ENCODE results near the gene GPR148. TPM values are rescaled to one million over a fixed set of nuclear protein-coding genes. Genes with fewer than 3 reads are reported as not detected.

The GPR148 gene
- total RNA-seq, 5 donors from 2014 or later (not counting 1 experiment from before 2014, with no cell fraction given) = not detected

DNA sequence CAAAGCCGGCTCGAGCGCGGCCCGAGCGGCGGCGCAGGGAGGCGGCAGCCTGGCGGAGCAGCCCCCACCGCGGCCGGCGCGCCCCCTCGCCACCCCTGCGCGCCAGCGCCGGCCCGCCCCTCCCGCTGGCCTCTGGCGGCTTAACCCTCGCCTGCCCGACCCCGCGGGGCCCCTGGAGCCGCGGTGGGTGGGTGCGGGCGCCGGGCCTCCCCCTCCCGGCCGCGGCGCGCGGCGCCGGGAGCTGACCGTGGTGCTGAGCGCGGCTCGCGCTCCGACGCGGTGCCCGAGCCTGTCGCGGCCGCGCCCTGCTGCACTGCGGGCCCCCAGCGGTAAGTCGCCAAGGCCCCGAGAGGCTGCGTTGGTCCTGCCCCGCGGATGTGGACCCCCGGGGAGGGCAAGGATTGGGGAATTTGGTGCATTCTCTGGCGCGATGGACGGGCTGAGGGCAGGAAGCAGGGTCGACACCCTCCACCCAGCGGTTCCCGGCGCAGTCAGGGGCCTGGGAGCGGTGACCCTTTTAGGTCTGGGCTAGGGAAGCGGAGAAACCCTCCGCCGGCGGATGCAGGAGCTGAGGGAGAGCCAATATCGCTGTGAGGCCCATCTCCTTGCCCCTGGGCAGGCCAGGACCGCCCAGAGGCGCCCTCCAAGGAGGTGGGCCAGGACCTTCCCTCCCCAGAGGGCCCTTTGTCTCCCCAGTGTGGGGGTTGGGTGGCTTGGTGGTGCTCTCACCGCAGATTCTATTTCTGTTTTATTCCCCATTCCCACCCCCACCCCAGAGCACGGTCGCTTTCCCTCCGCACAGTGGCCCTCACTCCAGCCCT, 27.4 kb downstream of the GPR148 start:
- no peaks in the 10 kb centered on the region for H3K9me3 ChIP-seq
- H3K27ac ChIP-seq (ENCODE audit: low read length) = no peak overlapping the region
- 6% methylated on average over 73 of the region's 80 CpGs for WGBS (ENCODE audit: insufficient coverage)
- no peak overlapping the region for H3K4me3 ChIP-seq (ENCODE audit: control insufficient read depth in 1 of 2, extremely low read depth in 1 of 2, low read length in 1 of 2)
- ChIA-PET POLR2A (no interaction called here), CTCF (no interaction called here)
- peaks cover 0 to 55% of the 10 kb centered on the region in 2 experiments for H3K27me3 ChIP-seq (replicated peaks in 1 of 2; ENCODE audit: control insufficient read depth in 2 of 2, extremely low read depth in 1 of 2, insufficient read depth in 2 of 2, low read length in 1 of 2)
- Mint-ChIP-seq H3K36me3 (no peaks in the 10 kb centered on the region), H3K27me3 (peaks cover 48 to 61% of the 10 kb centered on the region in 2 donors), H3K4me1 (peaks cover 0 to 16% (median 9%) of the 10 kb centered on the region in 3 donors), H3K4me3 (peak overlapping the region; percentile 9 to 71 (median 61)), H3K9me3 (no peaks in the 10 kb centered on the region), H3K27ac (no peak overlapping the region)
- peaks cover 0 to 9% of the 10 kb centered on the region in 2 experiments for H3K4me1 ChIP-seq (ENCODE audit: control insufficient read depth in 1 of 2, extremely low read depth in 1 of 2, insufficient read depth in 2 of 2, low read length in 2 of 2)
- DNase-seq (peak in 7 of 35 experiments; percentile 7 to 35 (median 13)), ATAC-seq (replicated peaks in 1 of 4) (peak; percentile 52 to 73 (median 64))
- H3K36me3 ChIP-seq (ENCODE audit: control insufficient read depth in 2 of 2, extremely low read depth in 1 of 2, insufficient read depth in 1 of 2, low read length in 1 of 2) = no peaks in the 10 kb centered on the region

DNA sequence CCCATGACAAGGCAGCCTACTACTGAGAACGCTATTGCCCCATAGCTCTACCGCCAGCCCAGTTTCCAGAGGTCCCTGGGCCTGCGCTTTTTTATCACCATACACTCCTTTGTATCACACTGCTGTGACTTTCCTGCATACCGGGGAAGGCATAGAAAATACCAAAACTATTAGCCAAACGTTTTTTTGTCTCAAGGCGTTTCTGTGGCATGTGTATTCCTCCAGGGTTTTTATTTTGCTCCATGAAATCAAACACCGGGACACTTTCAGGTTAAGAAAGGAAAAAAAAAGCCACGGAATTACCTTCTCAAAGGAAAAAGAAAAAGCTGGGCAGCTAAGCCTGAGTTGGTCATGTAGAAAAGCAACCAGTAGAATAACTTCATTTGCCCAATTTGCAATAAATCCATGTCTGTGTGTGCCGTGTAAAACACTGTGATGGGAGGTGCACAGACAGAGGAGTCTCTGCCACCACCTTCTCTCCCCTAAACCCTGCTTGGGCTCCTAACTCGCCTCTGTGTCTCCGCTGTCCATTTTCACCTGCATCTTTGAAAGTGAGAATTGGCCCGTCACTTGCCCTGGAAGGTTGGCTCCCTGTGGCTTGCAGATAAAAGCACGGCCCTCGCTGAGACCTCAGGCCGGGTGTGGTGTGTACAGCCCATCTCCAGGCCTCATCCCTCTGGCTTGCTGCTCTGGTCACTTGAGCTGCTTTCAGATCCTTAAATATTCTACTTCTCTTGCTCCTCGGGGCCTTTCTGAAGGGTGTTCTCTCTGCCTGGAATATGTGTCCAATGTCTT, 28.2 kb downstream of the GPR148 start:
- peaks cover 0 to 16% (median 9%) of the 10 kb centered on the region in 3 donors for H3K4me1 Mint-ChIP-seq
- no peaks in the 10 kb centered on the region for H3K9me3 Mint-ChIP-seq
- H3K27ac Mint-ChIP-seq = no peak overlapping the region
- DNase-seq (no peak), ATAC-seq (replicated peaks in 1 of 4) (no peak)
- H3K27me3 Mint-ChIP-seq = peaks cover 53 to 68% of the 10 kb centered on the region in 2 donors
- Histone ChIP-seq H3K4me3 (ENCODE audit: control insufficient read depth in 1 of 2, extremely low read depth in 1 of 2, low read length in 1 of 2) (no peak overlapping the region), H3K4me1 (ENCODE audit: control insufficient read depth in 1 of 2, extremely low read depth in 1 of 2, insufficient read depth in 2 of 2, low read length in 2 of 2) (peaks cover 0 to 9% of the 10 kb centered on the region in 2 experiments), H3K9me3 (no peaks in the 10 kb centered on the region), H3K27me3 (replicated peaks in 1 of 2; ENCODE audit: control insufficient read depth in 2 of 2, extremely low read depth in 1 of 2, insufficient read depth in 2 of 2, low read length in 1 of 2) (peaks cover 0 to 61% of the 10 kb centered on the region in 2 experiments), H3K27ac (ENCODE audit: low read length) (no peak overlapping the region), H3K36me3 (ENCODE audit: control insufficient read depth in 2 of 2, extremely low read depth in 1 of 2, insufficient read depth in 1 of 2, low read length in 1 of 2) (no peaks in the 10 kb centered on the region)
- H3K4me3 Mint-ChIP-seq = peak overlapping the region in 2 of 3 donors; percentile 61 to 71
- no peaks in the 10 kb centered on the region for H3K36me3 Mint-ChIP-seq
- ChIA-PET CTCF (no interaction called here), POLR2A (no interaction called here)
- 42% methylated on average over 7 of the region's 16 CpGs for WGBS (ENCODE audit: insufficient coverage)

DNA sequence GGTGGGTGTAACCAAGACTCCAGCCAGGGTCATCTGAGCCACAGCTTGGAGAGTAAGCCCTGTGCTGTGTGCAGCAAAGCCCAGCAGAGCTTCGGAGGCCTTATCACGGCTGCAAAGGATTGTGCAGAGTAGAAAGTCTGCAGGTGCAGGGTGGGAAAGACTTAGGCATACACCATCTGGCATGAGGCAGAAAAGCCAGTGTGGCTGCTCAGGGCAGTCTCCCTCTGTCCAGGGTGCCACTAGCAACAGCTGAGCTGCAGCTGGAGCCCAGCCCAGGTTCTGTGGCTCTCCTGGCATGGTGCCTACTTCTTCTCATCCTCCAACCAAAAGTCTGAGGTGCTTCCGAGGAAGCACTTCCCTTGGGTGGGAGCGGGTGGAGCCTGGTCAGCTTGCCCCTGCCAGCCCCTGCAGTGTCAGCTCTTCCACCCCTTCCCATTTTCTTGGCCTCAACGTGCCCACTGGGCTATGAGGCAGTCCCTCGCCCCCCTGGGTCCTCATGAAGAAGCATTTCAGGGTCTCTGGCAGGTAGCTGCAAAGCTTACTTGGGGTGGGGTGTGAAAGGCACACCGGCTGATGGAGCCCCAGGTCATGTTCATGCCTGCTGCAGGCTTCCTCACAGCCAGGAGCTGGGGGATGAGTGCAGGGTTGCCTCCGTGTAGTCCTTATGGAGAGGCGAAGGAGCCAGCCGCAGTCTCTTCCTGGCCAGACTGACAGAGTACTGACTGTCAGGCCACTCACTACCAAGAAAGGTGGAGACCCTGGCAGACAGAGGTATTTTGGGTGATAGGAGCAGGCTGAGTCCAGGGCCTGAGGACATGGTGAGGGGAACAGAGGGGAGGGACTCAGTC, 31.3 kb downstream of the GPR148 start:
- DNase-seq (no peak), ATAC-seq (replicated peaks in 1 of 4) (no peak)
- Mint-ChIP-seq H3K4me1 (peaks cover 0 to 11% (median 9%) of the 10 kb centered on the region in 3 donors), H3K4me3 (no peak overlapping the region), H3K9me3 (no peaks in the 10 kb centered on the region), H3K27me3 (peaks cover 35 to 51% of the 10 kb centered on the region in 2 donors), H3K27ac (no peak overlapping the region), H3K36me3 (no peaks in the 10 kb centered on the region)
- Histone ChIP-seq H3K4me1 (ENCODE audit: control insufficient read depth in 1 of 2, extremely low read depth in 1 of 2, insufficient read depth in 2 of 2, low read length in 2 of 2) (peaks cover 0 to 9% of the 10 kb centered on the region in 2 experiments), H3K36me3 (ENCODE audit: control insufficient read depth in 2 of 2, extremely low read depth in 1 of 2, insufficient read depth in 1 of 2, low read length in 1 of 2) (no peaks in the 10 kb centered on the region), H3K9me3 (no peaks in the 10 kb centered on the region), H3K27me3 (replicated peaks in 1 of 2; ENCODE audit: control insufficient read depth in 2 of 2, extremely low read depth in 1 of 2, insufficient read depth in 2 of 2, low read length in 1 of 2) (peaks cover 0 to 75% of the 10 kb centered on the region in 2 experiments), H3K27ac (ENCODE audit: low read length) (no peak overlapping the region), H3K4me3 (ENCODE audit: control insufficient read depth in 1 of 2, extremely low read depth in 1 of 2, low read length in 1 of 2) (no peak overlapping the region)
- ChIA-PET CTCF (no interaction called here), POLR2A (no interaction called here)
- 70% methylated on average over 6 of the region's 10 CpGs for WGBS (ENCODE audit: insufficient coverage)

DNA sequence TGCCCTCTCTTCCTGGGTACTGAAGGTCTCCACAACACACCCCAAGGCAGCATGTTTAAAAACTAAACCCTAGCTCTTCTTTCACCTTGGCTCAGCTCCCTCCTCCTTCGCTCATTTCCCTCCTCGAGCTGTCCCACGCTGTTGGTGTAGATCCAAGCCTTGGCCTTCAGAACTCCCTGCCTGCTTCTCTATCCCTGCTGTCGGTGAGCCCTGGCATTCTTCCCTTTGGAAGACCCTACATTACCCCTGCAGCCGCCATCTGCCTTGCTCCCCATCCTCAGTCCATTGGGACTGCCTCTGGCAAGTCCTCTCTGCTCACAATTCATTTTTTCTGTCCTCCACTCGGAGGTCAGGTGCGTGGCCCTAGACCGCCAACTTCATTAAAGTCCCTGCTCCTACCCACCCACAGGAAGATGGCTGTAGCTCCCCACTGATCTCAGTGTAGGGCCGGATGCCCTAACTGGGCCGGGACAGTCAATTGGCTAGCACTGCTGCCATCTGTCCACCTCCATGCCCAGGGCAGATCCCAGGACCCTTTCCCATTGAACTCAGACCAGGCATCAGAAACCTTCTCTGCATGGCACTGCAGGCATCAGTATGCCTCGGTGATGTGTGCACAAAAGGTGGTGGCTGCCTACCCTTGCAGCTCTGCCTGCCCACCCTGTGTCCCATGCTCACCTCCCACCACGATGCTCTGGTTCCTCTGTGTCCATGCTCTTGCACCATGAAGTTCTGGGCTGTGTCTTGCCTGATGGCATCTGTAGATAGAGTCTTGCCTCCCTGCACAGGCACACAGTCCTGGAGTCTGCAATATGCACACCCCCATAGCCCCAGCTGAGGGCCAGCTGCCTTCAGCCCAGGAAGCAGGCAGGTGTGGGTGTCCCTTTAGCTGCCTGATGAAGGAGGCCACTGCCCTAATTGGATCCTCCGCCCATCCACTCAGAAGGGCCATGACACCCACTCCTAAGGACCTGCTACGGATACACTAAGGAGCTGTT, 32.2 kb downstream of the GPR148 start:
- Mint-ChIP-seq H3K36me3 (no peaks in the 10 kb centered on the region), H3K27me3 (peaks cover 34 to 45% of the 10 kb centered on the region in 2 donors), H3K4me1 (peaks cover 0 to 8% (median 3%) of the 10 kb centered on the region in 3 donors), H3K9me3 (no peaks in the 10 kb centered on the region), H3K4me3 (no peak overlapping the region), H3K27ac (no peak overlapping the region)
- 78% methylated on average over 12 of the region's 14 CpGs for WGBS (ENCODE audit: insufficient coverage)
- Histone ChIP-seq H3K27me3 (replicated peaks in 1 of 2; ENCODE audit: control insufficient read depth in 2 of 2, extremely low read depth in 1 of 2, insufficient read depth in 2 of 2, low read length in 1 of 2) (peaks cover 0 to 67% of the 10 kb centered on the region in 2 experiments), H3K36me3 (ENCODE audit: control insufficient read depth in 2 of 2, extremely low read depth in 1 of 2, insufficient read depth in 1 of 2, low read length in 1 of 2) (no peaks in the 10 kb centered on the region), H3K4me1 (ENCODE audit: control insufficient read depth in 1 of 2, extremely low read depth in 1 of 2, insufficient read depth in 2 of 2, low read length in 2 of 2) (peaks cover 0 to 3% of the 10 kb centered on the region in 2 experiments), H3K9me3 (no peaks in the 10 kb centered on the region), H3K27ac (ENCODE audit: low read length) (no peak overlapping the region), H3K4me3 (ENCODE audit: control insufficient read depth in 1 of 2, extremely low read depth in 1 of 2, low read length in 1 of 2) (no peak overlapping the region)
- ATAC-seq (replicated peaks in 1 of 4) (no peak), DNase-seq (no peak)
- ChIA-PET POLR2A (no interaction called here), CTCF (no interaction called here)

DNA sequence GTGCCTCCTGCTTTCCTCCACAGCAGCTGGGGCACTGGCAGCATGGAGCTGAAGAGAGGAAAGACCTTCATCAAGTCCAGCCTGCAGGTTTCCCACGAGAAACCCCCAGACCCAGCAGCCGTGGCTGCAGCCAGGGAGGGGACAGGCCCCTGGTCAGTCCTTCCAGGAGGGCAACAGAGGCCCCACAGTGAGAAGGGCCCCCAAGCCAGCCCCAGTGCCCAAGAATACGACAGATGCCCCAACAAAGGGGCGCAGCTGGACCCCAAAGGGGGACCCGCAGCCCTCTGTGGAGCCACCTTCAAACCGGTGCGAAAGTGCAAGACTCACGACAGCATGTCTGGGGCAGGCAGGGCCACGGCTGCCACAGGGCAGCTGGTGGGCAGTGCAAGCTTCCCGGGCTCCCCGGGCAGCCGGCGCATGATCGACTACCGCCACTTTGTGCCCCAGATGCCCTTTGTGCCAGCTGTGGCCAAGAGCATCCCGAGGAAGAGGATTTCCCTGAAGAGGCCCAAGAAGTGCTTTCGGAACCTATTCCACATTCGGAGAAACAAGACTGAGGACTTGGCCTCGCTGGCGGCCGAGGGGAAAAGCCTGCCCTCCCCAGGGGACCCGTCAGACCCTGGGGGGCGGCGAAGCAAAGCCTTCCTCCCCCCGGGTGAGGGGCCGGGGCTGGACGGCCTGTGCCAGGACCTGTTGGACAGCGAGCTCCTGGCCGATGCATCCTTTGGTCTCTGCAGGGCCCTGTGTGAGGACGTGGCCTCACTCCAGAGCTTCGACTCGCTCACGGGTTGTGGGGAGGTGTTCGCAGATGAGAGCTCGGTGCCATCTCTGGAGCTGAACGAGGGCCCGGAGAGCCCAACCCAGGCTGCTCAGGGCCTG, 33.4 kb downstream of the GPR148 start:
- CTCF ChIA-PET = no interaction called here
- POLR2A ChIA-PET = no interaction called here
- H3K27me3 ChIP-seq (replicated peaks in 1 of 2; ENCODE audit: control insufficient read depth in 2 of 2, extremely low read depth in 1 of 2, insufficient read depth in 2 of 2, low read length in 1 of 2) = peaks cover 0 to 64% of the 10 kb centered on the region in 2 experiments
- ATAC-seq (replicated peaks in 1 of 4) = peak in 1 of 4 experiments; percentile 18
- DNase-seq = no peak
- Mint-ChIP-seq H3K27ac (no peak overlapping the region), H3K4me3 (no peak overlapping the region), H3K9me3 (no peaks in the 10 kb centered on the region), H3K4me1 (peaks cover 0 to 4% (median 0%) of the 10 kb centered on the region in 3 donors), H3K36me3 (no peaks in the 10 kb centered on the region), H3K27me3 (peaks cover 27 to 38% of the 10 kb centered on the region in 2 donors)
- no peaks in the 10 kb centered on the region for H3K9me3 ChIP-seq
- no peak overlapping the region for H3K27ac ChIP-seq (ENCODE audit: low read length)
- no peaks in the 10 kb centered on the region for H3K36me3 ChIP-seq (ENCODE audit: control insufficient read depth in 2 of 2, extremely low read depth in 1 of 2, insufficient read depth in 1 of 2, low read length in 1 of 2)
- H3K4me1 ChIP-seq (ENCODE audit: control insufficient read depth in 1 of 2, extremely low read depth in 1 of 2, insufficient read depth in 2 of 2, low read length in 2 of 2) = no peaks in the 10 kb centered on the region
- H3K4me3 ChIP-seq (ENCODE audit: control insufficient read depth in 1 of 2, extremely low read depth in 1 of 2, low read length in 1 of 2) = no peak overlapping the region
- WGBS (ENCODE audit: insufficient coverage) = 82% methylated on average over 35 of the region's 37 CpGs

All from T-cell (primary cell).